Measurements from ENCODE around the gene HELQ.

GRCh38 chr4:83504996-83505395 lies 49.4 kb upstream of the HELQ start:
- TF ChIP-seq, protein P1, sequence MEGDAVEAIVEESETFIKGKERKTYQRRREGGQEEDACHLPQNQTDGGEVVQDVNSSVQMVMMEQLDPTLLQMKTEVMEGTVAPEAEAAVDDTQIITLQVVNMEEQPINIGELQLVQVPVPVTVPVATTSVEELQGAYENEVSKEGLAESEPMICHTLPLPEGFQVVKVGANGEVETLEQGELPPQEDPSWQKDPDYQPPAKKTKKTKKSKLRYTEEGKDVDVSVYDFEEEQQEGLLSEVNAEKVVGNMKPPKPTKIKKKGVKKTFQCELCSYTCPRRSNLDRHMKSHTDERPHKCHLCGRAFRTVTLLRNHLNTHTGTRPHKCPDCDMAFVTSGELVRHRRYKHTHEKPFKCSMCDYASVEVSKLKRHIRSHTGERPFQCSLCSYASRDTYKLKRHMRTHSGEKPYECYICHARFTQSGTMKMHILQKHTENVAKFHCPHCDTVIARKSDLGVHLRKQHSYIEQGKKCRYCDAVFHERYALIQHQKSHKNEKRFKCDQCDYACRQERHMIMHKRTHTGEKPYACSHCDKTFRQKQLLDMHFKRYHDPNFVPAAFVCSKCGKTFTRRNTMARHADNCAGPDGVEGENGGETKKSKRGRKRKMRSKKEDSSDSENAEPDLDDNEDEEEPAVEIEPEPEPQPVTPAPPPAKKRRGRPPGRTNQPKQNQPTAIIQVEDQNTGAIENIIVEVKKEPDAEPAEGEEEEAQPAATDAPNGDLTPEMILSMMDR (IDR thresholded peaks at IDR 0.05; ENCODE audit: poor library complexity, severe bottlenecking) = no peak
- TF ChIP-seq EZH2 (IDR thresholded peaks at IDR 0.05; ENCODE audit: borderline replicate concordance, insufficient read depth, low read length, poor library complexity, severe bottlenecking) = no peak
- no peak for TF ChIP-seq RAD21 (conservative IDR thresholded peaks at IDR 0.05)
